Hematopoietic multipotent progenitor cell treated with erythropoietin and hydrocortisone succinate and interleukin-3 and kit ligand, for 17 days (in vitro differentiated cells): ENCODE measurements around the gene NCDN.

Experiments
- DNase-seq: peaks from one replicate; pipeline ENCODE4 v3.0.0-alpha.2; 2015; ENCODE audit warnings: low spot score

The NCDN gene

GRCh38 chr1:35557611-35558373 lies at the start of gene NCDN:
Gene NCDN (plus strand): TSS chr1:35557799. CDS start chr1:35558191, 392 bp downstream.
- peak; percentile 92 for DNase-seq

- DNase-seq = no peak
These were observed 49.7 kb upstream of the NCDN start for GRCh38 chr1:35507947-35508346.

- DNase-seq = no peak
These were observed 48.0 kb upstream of the NCDN start for GRCh38 chr1:35509558-35509957.

GRCh38 chr1:35511305-35511704 lies 46.3 kb upstream of the NCDN start:
- no peak for DNase-seq

- no peak for DNase-seq
These were observed 39.4 kb upstream of the NCDN start for GRCh38 chr1:35518183-35518582.

- DNase-seq = no peak
These were observed 38.2 kb upstream of the NCDN start for GRCh38 chr1:35519432-35519831.

- no peak for DNase-seq
These were observed 33.5 kb upstream of the NCDN start for GRCh38 chr1:35524106-35524505.

- no peak for DNase-seq
These were observed 27.4 kb upstream of the NCDN start for GRCh38 chr1:35530168-35530567.

- DNase-seq = no peak
These were observed 26.7 kb upstream of the NCDN start for GRCh38 chr1:35530946-35531345.

- no peak for DNase-seq
These were observed 26.2 kb upstream of the NCDN start for GRCh38 chr1:35531368-35531767.

GRCh38 chr1:35532497-35533223 lies 24.9 kb upstream of the NCDN start:
- DNase-seq = no peak

- peak; percentile 34 for DNase-seq
These were observed 24.0 kb upstream of the NCDN start for GRCh38 chr1:35533586-35533985.

GRCh38 chr1:35535243-35535642 lies 22.4 kb upstream of the NCDN start:
- no peak for DNase-seq

- DNase-seq = no peak
These were observed 20.9 kb upstream of the NCDN start for GRCh38 chr1:35536556-35537162.

- no peak for DNase-seq
These were observed 19.8 kb upstream of the NCDN start for GRCh38 chr1:35537806-35538205.

GRCh38 chr1:35539073-35539823 lies 18.4 kb upstream of the NCDN start:
- no peak for DNase-seq

GRCh38 chr1:35539824-35540261 lies 17.8 kb upstream of the NCDN start:
- no peak for DNase-seq

GRCh38 chr1:35544976-35545375 lies 12.6 kb upstream of the NCDN start:
- peak; percentile 88 for DNase-seq

GRCh38 chr1:35546614-35547013 lies 11.0 kb upstream of the NCDN start:
- no peak for DNase-seq

GRCh38 chr1:35553851-35554250 lies 3.7 kb upstream of the NCDN start:
- no peak for DNase-seq

GRCh38 chr1:35554266-35555211 lies 3.1 kb upstream of the NCDN start:
- no peak for DNase-seq
